GM21528 (cell line): ENCODE results near the gene KIF16B.
A peak's percentile ranks its signal among the peaks of the same experiment; 100 is the strongest.

Experiments
- ATAC-seq: cut with Tn5 transposase; IDR thresholded peaks from one replicate; pipeline ENCODE4 v1.9.1; 2021; ENCODE audit warnings: mild to moderate bottlenecking, moderate library complexity; ENCODE audit not compliant: unreplicated experiment, low FRiP score

Gene KIF16B, protein sequence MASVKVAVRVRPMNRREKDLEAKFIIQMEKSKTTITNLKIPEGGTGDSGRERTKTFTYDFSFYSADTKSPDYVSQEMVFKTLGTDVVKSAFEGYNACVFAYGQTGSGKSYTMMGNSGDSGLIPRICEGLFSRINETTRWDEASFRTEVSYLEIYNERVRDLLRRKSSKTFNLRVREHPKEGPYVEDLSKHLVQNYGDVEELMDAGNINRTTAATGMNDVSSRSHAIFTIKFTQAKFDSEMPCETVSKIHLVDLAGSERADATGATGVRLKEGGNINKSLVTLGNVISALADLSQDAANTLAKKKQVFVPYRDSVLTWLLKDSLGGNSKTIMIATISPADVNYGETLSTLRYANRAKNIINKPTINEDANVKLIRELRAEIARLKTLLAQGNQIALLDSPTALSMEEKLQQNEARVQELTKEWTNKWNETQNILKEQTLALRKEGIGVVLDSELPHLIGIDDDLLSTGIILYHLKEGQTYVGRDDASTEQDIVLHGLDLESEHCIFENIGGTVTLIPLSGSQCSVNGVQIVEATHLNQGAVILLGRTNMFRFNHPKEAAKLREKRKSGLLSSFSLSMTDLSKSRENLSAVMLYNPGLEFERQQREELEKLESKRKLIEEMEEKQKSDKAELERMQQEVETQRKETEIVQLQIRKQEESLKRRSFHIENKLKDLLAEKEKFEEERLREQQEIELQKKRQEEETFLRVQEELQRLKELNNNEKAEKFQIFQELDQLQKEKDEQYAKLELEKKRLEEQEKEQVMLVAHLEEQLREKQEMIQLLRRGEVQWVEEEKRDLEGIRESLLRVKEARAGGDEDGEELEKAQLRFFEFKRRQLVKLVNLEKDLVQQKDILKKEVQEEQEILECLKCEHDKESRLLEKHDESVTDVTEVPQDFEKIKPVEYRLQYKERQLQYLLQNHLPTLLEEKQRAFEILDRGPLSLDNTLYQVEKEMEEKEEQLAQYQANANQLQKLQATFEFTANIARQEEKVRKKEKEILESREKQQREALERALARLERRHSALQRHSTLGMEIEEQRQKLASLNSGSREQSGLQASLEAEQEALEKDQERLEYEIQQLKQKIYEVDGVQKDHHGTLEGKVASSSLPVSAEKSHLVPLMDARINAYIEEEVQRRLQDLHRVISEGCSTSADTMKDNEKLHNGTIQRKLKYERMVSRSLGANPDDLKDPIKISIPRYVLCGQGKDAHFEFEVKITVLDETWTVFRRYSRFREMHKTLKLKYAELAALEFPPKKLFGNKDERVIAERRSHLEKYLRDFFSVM (N-terminal part only)

DNA sequence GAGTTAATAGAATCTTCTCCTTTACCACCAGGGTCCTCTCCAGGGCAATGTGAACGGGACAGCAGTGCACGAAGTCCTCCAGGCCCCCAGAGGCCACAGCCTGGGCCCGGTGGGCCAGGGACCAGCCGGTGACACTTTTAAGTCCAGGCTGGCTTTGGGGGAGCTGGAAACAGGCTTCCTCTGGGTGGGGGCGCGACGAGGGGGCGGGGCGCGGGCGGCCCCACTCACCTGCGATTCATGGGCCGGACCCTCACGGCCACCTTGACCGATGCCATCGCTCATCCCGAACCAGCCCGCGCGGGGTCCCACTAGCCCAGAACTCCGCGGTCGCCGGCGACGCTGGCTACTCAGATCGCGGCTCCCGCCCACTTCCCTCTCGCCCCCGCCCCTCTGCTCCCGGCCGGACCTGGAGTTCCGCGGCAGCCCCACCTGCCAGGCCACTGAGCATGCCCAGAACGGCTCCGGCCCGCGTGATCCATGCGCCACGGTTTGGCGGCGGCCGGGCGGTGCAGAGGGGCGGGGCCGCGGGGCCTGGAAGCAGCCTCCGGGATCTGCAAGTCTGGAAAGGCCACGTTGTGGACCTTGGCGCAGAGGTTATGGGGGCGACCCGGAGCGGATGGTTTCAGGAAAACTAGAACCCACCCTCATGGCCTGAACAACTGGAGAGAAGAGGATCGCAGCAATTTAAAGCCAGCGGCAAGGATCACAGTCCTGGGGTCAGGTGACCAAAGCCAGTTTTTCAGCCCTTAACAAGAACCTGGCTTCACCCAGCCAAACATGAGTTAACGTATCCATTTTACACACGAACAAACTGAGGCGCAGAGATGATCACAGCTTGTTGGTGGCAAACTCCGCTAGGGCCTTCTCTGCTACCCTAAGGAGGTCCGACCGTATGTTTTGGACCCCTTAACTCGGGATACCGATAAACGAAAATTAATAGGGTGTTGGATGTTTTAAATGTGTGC is at the start of gene KIF16B:
Gene KIF16B (minus strand): TSS at position 448 of the 965 bp plus-strand sequence. CDS start 173 bp downstream, at position 275.
- ATAC-seq, result peak; percentile 93

DNA sequence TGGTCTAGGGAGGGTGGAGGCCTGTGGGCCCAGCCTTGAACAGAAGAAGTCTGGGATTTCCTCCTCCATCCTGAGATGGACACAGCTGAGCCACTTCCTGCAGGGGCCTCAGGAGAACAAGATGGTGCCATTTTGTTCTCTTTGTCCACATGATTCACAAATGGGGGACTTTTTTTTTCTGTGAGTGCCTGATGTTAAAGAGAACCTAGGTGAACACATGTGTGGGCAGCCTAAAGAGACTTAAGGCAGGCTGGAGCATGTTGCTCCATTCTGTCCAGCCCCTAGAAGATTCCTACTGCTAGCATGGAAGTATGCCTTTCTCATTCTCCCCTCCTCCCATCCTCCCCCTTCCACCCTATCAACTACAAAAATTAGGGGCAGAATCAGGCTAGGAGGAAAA is 49.3 kb upstream of the KIF16B start:
- ATAC-seq, result no peak

DNA sequence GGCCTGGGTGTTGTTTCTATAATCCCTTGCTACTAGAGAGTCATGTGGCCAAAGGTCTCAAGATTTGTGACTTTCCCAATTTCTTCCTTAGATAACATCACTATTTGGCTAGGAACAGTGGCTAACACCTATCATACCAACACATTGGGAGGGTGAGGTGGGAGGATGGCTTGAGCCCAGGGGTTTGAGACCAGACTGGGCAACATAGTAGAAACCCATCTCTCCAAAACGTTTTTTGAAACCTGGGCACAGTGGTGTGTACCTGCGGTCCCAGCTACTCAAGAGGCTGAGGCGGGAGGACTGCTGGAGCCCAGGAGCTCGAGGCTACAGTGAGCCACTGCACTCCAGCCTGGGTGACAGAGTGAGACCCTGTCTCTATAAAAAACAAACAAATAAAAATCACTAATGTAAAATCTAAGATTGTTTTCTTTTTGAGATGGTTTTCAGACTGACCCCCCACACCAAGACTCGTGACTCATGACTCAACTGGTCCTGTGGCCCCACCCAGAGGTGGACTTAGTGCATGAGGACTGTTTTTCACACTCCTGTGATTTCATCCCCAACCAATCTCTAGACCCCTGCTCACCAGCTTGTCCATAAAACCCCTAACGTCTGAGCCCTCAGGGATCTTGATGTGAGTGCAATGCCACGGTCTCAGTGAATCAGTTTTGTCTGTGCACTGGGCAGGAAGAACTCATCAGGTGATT is 48.3 kb upstream of the KIF16B start:
- ATAC-seq, result no peak

DNA sequence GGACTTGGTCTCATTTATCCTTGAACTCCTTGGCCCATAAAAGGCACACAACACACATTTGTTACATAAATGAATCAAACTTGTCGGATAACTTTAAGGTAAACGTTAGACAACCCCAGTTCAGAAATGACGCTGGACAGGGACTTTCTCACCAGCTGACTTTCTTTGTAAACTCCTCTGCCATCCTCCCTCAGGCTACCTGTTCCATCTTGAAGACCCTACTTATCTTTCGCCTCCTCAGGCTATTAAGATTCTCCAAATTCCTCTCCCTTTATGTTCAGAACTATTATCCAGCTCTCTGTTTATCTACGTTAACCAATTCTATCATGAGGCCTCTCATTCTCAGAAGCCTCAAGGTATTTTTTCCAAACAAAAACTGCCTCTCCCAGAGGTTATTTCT is 47.7 kb upstream of the KIF16B start:
- no peak for ATAC-seq

DNA sequence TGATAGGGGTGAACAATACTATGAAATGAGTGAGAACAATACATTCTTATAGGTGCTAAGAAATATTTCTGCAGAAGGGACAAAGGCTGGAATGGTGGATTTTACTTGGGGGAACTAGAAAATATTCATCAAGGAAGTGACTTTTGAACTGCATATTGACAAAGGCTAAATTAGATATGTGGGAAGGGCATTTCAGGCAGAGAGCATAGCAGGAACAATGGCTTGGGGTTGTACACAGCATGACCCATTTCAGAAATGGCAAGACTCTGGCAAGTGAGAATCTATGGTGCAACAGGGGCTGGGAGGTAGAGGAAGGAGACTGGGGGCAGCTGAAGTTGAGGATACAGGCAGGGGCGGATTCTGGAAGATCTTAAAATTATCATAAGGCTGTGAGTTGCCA is 46.7 kb upstream of the KIF16B start:
- no peak for ATAC-seq

DNA sequence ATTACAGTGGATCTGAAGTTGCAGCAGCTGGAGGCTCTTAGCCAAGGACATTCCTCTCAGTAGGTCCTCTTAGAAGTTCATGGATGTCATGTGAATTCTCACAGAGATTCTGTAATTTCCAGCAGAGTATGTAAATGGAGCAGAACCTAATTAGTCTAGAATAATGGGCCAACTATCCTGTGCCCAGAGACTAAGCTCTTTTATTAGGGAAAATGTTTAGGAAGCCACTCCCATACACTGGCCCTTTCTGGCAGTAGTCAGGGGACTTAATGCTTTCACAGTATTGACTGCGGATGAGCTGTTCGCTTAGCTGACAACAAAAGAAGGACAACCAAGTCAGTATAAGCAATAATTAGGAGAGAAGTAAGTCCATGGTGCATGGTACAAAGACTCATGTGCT is 43.8 kb upstream of the KIF16B start:
- no peak for ATAC-seq

DNA sequence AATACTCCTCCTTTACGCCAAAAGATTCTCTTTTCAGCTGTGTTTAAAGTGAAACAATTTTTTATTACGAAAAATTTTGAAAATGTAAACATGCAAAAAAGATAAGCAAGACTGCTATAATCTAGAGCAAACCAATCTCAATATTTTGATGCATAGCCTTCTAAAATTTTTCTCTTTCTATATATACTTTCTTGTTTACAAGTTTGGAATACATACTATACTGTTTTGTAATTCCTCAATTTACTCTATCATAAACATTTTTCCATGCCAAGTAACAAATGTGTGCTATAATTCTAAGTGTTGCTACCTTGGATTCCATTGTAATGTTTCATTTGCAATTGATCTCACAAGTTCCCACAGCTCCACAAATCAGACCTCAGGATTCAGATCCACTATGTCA is 43.1 kb upstream of the KIF16B start:
- ATAC-seq, result no peak

DNA sequence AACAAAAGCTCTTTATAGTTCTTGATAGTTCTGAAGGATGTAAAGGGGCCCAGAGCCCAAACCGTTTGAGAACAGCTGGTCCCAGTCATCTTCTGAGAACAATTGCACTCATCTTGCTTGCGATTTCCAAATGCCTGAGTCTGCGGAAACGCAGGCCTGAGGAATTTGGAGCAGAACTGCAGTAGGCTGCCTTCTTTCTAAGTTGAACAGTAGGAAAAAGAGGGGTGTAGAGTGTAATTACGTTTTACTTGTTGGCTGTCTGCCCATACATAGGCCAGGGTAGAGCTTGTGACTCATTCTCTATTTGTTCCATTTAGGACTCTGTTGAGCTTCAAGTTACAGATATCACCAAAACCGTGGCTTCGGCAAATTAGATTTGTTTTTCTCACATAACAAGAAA is 42.0 kb upstream of the KIF16B start:
- ATAC-seq, result no peak

DNA sequence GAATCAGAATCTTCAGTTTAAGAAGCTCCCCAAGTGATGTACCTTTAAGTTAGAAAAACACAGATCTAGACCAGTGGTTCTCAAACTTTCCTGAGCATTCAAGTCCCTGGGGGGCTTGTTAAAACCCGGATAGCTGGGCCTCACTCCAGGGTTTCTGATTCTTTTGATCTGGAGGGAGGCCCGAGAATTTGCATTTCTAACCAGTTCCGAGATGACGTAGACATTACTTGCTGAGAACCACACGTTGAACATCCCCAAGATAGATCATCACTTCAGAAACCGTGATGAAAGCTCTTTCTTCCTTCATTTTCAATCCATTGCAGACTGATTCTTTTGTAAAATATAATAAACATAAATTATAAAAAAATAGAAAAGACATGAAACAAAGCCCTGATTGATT is 40.7 kb upstream of the KIF16B start:
- ATAC-seq, result no peak

DNA sequence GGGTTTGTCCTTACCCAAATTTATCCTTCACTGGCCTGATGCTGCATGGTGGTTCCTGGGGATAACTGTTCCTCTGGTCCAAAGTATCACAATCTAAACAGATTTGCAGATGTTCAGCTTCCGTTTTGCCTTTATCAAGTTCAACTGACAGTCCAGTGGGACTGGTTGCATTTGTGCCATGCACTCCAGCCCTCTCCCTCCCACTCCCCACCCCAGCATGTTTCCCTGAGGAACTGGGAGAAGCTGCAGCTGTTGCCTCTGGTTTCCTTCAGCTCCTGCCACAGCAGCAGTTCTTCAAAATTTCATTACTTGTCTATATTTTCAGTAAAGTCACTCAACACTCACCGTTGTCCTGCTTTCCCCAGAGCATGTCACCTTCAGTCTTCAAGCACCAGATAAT is 39.5 kb upstream of the KIF16B start:
- no peak for ATAC-seq

DNA sequence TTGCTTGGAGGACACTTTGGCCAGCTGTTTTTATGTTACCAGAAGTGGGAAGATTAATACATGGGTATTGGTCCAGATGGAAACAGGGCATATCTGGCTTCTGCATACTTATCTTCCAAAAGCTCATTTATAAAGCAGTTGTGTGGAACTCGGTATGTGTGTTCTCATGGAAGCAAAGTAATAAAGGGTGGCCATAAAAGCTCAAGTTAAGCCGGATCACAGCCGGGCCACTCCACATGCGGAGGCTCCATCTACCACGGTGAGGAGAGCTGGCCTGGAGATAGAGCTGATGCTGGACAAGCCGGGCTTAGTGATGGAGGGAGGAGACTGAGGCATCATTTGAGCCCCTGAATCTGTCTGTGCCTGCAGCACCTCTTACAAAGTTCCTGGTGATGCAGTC is 38.6 kb upstream of the KIF16B start:
- no peak for ATAC-seq

DNA sequence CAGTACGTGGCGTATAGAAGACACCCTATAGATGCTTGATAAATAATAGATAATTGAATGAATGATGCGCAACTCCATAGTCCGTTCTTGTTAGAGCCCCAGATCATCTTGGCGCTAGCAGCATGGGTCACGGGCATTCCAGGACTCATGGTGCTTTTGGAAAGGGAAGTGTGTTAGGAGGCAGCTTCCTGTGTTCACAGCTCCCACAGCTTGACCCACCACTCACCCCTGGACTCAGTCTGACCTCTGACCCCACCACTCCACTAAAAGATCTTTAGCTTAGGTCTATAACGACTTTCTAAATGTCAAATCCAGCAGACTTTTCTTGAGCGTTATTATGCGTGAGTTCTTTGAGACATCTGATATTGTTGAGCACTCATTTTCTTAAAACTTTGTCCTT is 35.8 kb upstream of the KIF16B start:
- ATAC-seq, result no peak

DNA sequence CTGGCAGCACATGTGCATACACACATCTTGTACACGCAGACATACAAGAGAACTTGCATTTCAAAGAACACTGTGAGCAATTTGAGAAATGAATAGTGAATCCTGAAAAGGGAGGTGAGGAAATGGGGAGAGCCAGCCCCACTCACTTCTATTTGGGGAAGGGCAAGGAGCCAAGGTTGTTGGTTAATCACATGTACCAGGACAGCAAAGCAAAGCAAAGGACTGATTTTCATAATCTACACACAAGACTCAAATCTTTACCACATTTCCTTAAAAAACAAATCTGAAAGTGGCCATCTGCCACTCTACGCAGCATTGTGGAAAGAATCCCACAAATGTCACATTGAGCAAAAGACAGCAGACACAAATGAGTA is 35.0 kb upstream of the KIF16B start:
- no peak for ATAC-seq

DNA sequence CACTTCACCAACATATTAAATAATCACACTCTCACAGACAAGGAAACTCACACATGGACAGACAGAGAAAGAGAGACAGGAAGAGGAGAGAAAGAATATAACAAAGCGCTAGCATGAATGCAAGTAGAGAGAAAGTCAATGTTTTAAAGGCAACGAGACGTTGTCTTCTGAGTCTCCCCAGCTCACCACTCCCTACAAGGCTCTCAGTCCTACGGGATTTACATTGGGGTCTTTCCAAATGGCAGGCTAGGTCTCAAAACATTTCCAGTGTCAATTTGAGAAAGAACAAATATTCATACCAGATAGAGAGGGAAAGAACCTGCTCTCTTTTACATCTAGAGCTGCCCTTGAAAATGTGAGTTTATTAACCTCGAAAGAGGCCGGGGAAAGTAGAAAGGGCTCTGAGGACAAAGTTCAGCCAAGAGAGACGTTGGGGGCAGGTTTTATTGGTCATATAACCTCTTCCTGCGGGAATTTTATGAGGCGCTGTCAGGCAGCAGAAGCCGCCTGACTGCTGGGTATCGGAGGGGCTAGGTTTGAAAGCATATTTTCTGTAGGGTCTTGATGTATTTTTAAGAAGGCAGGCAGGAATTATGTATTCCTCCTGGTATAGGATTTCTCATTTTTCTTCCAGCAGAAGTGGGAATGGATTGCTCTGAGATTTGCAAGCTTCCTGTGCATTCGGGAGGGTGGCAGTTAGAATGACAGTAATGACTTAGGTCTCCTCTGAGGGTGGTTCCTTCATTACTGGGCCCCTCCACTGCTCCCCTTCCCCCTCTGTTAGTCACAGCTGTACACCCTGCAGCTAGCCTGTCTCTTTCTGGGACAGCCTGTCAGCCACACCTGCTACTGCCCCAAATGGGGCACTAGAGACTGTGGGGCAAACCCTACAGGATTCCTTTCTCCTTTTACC is 34.4 kb upstream of the KIF16B start:
- ATAC-seq, result no peak

DNA sequence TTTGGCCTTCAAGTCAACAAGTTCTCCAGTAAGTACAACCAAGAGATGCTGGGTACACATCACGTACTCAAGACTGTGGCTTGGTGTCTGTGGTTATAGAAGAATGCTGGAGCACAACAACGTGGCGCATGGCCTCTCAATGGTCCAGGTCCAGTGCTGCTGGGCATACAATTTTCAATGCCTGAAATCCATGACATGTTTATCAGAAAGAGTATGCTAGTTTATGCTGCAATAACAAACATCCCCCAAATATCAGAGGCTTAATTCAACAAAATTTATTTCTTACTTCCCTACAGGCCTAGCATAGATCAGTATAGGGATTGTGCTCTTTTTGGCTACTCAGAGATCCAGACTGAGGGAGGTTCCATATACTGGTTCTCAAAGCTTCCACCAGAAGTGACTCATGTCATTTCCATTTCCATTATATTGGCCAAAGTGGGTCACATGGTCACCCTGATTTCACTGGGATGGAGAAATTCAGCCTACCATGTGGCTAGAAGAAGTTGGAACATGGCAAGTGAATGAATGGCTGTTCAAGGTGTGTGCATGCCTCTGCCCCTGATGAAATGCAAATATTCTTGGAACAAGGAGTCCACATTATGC is 33.3 kb upstream of the KIF16B start:
- ATAC-seq, result no peak

DNA sequence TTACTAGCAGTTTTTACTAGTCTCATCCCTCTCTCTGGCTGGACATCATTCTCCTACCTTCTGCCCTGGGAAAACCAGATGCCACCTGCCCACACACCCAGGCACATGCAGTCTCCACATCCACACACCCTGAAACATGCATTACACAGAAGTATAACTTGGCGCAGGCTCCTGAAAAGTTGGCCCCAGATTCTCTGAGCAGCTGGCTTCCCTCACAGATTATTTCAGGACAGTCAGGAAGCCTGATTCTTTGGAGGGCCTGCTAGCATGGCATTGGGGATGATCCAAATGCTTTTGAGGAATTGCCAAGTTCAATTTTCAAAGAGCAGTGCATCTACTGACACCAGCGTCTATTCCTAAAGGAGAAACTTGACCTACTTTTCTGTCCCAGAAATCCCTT is 27.8 kb upstream of the KIF16B start:
- ATAC-seq, result no peak

DNA sequence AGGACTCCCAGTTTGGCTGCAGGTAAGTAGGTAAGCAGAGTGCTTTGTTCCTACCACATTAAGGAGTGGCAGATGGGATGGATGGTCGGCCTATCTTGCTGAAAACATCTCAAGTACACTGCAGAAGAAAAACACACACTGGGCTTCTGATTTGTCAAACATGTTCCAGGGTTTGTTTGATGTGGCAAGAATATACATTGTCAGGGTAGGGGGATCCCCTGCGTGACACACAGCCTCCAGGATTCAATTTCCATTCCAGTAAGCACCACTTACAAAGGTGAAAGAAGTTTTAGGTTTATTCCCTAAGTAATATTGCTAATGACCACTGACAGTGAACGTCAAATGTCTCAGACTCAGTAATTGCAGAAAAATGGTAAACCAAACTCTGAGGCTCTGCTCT is 26.0 kb upstream of the KIF16B start:
- no peak for ATAC-seq

DNA sequence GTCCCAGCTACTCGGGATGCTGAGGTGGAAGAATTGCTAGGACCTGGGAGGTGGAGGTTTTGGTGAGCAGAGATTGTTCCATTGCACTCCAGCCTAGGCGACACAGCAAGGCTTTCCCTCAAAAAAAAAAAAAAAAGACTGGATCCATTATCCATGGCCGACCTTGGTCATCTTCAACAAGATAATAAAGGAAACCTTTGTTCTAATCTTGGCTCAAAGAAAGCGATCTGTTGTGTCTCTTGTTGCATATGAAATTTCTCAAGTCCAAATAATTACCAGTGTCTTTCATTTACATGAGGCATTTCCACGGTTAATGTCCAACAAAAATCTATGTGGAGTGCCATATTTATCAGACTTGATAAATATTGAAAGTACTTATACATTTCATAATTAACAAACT is 23.7 kb upstream of the KIF16B start:
- no peak for ATAC-seq
